HCT116 (cell line): ENCODE measurements around the gene NOX1. TPM values are rescaled to one million over a fixed set of nuclear protein-coding genes. Genes with fewer than 3 reads are reported as not detected.

ENCODE experiments used
- ATAC-seq: fragments of 200-7000 bp; cut with Tn5 transposase; 2 replicates; pipeline ENCODE4 v1.9.1; 2020; ENCODE audit warnings: mild to moderate bottlenecking, moderate library complexity
- BruUV-seq: library from RNA; stranded (reverse); fragments of 400-500 nt; replicated peaks from 2 replicates; lab custom pipeline; 2021; lab: Mats Ljungman, UMichigan
- CTCF ChIA-PET: fragments of 300-600 bp; sonication (Branson Sonifier 250); formaldehyde crosslinking; loops from one replicate; lab custom pipeline; 2021; ENCODE audit warnings: antibody characterized with exemption; lab: Charles Lee
- POLR2A ChIA-PET: fragments of 300-600, 350-600 bp; sonication (Branson Sonifier 250); formaldehyde crosslinking; loops from one replicate; lab custom pipeline; 2021; ENCODE audit warnings: antibody characterized with exemption; lab: Charles Lee
- RAD21 ChIA-PET, 2 experiments: fragments of 300-600 bp; sonication (Branson Sonifier 250); formaldehyde crosslinking; loops; one replicate each; lab custom pipeline; 2023; ENCODE audit warnings: low total read pairs in 2 of 2; ENCODE audit not compliant: uncharacterized antibody in 2 of 2, unreplicated experiment in 2 of 2, low non-redundant PET in 1 of 2; lab: Charles Lee
- DNase-seq: peaks from one replicate; pipeline ENCODE4 v3.0.0-alpha.2; 2010; ENCODE audit warnings: low read depth, low spot score
- H2AFZ ChIP-seq: fragments of 200-600 bp; shearing (Covaris generic), sonication (generic); 2 replicates; pipeline ENCODE4 v1.6.1; 2017; ENCODE audit warnings: low read depth, mixed run types, mixed read lengths, antibody characterized with exemption, low read length; ENCODE audit not compliant: poor library complexity, severe bottlenecking
- H3K27ac ChIP-seq: 2 replicates; pipeline ENCODE4 v1.5.1; 2012; ENCODE audit warnings: low read depth, low read length
- H3K27me3 ChIP-seq: fragments of 200-600 bp; sonication (generic); 2 replicates; pipeline ENCODE4 v1.6.1; 2016; ENCODE audit warnings: mixed run types, low read length, mixed read lengths; ENCODE audit not compliant: insufficient read depth
- H3K36me3 ChIP-seq, 2 experiments: fragments of 200-500 bp in 1 of 2; fragments of 200-600 bp in 1 of 2; sonication (Bioruptor generic) in 1 of 2; sonication (generic) in 1 of 2; 2 replicates each; pipeline versions ENCODE4 v1.5.1 to v1.6.1; 2014 to 2016; ENCODE audit warnings: low read length in 2 of 2, inconsistent platforms in 1 of 2, mixed read lengths in 1 of 2, mixed run types in 1 of 2; ENCODE audit not compliant: insufficient read depth in 2 of 2, control insufficient read depth in 1 of 2
- H3K4me1 ChIP-seq, 2 experiments: fragments of 200-600 bp in 1 of 2; sonication (generic) in 1 of 2; 2 replicates each; pipeline versions ENCODE4 v1.5.1 to v1.6.1; 2012 to 2017; ENCODE audit warnings: low read length in 2 of 2, inconsistent platforms in 1 of 2, mild to moderate bottlenecking in 1 of 2, mixed read lengths in 1 of 2, mixed run types in 1 of 2, moderate library complexity in 1 of 2; ENCODE audit not compliant: insufficient read depth in 2 of 2, control insufficient read depth in 1 of 2
- H3K4me2 ChIP-seq: fragments of 200-600 bp; sonication (generic); 2 replicates; pipeline ENCODE4 v1.6.1; 2017; ENCODE audit warnings: mixed run types, low read length, mixed read lengths
- H3K4me3 ChIP-seq, 2 experiments: fragments of 200-600 bp in 1 of 2; sonication (generic) in 1 of 2; replicated peaks in 1 of 2; 2 replicates each; pipeline ENCODE4 v1.5.1; 2011 to 2016; ENCODE audit warnings: low read length in 2 of 2, control low read depth in 1 of 2, low read depth in 1 of 2, mild to moderate bottlenecking in 1 of 2, mixed read lengths in 1 of 2, mixed run types in 1 of 2
- H3K79me2 ChIP-seq: fragments of 200-600 bp; sonication (generic); 2 replicates; pipeline ENCODE4 v1.6.1; 2017; ENCODE audit warnings: mild to moderate bottlenecking, mixed run types, low read length, moderate library complexity, mixed read lengths; ENCODE audit not compliant: insufficient read depth
- H3K9ac ChIP-seq: fragments of 200-600 bp; sonication (generic); 2 replicates; pipeline ENCODE4 v1.6.1; 2016; ENCODE audit warnings: low read length, mixed read lengths
- H3K9me2 ChIP-seq: fragments of 200-600 bp; sonication (generic), shearing (Covaris generic); 2 replicates; pipeline ENCODE4 v1.6.1; 2017; ENCODE audit warnings: mixed run types, mild to moderate bottlenecking, moderate library complexity; ENCODE audit not compliant: insufficient read depth
- H3K9me3 ChIP-seq, 2 experiments: fragments of 200-500 bp in 1 of 2; fragments of 200-600 bp in 1 of 2; sonication (Bioruptor generic) in 1 of 2; sonication (generic) in 1 of 2; 2 replicates each; pipeline ENCODE4 v1.6.1; 2014 to 2017; ENCODE audit warnings: low read length in 2 of 2, mixed read lengths in 2 of 2, inconsistent platforms in 1 of 2, low read depth in 1 of 2, mild to moderate bottlenecking in 1 of 2, mixed run types in 1 of 2, moderate library complexity in 1 of 2; ENCODE audit not compliant: control insufficient read depth in 1 of 2, insufficient read depth in 1 of 2
- H4K20me1 ChIP-seq: fragments of 200-600 bp; sonication (generic), shearing (Covaris generic); 2 replicates; pipeline ENCODE4 v1.6.1; 2017; ENCODE audit warnings: mixed run types, mild to moderate bottlenecking, moderate library complexity; ENCODE audit not compliant: insufficient read depth
- CBX3 ChIP-seq: IDR thresholded peaks from 2 replicates; pipeline ENCODE4 v1.6.1; 2012; ENCODE audit warnings: low read depth
- CEBPB ChIP-seq: IDR thresholded peaks from 2 replicates; pipeline ENCODE4 v1.6.1; 2012; ENCODE audit warnings: low read depth
- EGR1 ChIP-seq: IDR thresholded peaks from 2 replicates; pipeline ENCODE4 v1.6.1; 2012; ENCODE audit warnings: low read depth
- EZH2phosphoT487 ChIP-seq: fragments of 200-600 bp; IDR thresholded peaks from 2 replicates; pipeline ENCODE4 v1.6.1; 2018; ENCODE audit warnings: antibody characterized with exemption, borderline replicate concordance
- FOSL1 ChIP-seq: IDR thresholded peaks from 2 replicates; pipeline ENCODE4 v1.6.1; 2012; ENCODE audit warnings: low read depth
- MAX ChIP-seq: IDR thresholded peaks from 2 replicates; pipeline ENCODE4 v1.6.1; 2012
- POLR2A ChIP-seq: IDR thresholded peaks from 2 replicates; pipeline ENCODE4 v1.7.0; 2011; ENCODE audit warnings: borderline replicate concordance; ENCODE audit not compliant: insufficient read depth, insufficient read length; ENCODE audit errors: extremely low read depth
- POLR2AphosphoS5 ChIP-seq: IDR thresholded peaks from 2 replicates; pipeline ENCODE4 v1.6.1; 2011; ENCODE audit warnings: mild to moderate bottlenecking, low read depth, low read length, moderate library complexity
- RAD21 ChIP-seq: IDR thresholded peaks from 2 replicates; pipeline ENCODE4 v1.6.1; 2012; ENCODE audit warnings: low read depth, mild to moderate bottlenecking
- REST ChIP-seq: IDR thresholded peaks from 2 replicates; pipeline ENCODE4 v1.6.1; 2012; ENCODE audit warnings: low read depth
- SIN3A ChIP-seq: IDR thresholded peaks from 2 replicates; pipeline ENCODE4 v1.6.1; 2012; ENCODE audit warnings: low read depth
- SP1 ChIP-seq: IDR thresholded peaks from 2 replicates; pipeline ENCODE4 v1.6.1; 2012; ENCODE audit warnings: low read depth
- SRF ChIP-seq: IDR thresholded peaks from 2 replicates; pipeline ENCODE4 v1.6.1; 2012; ENCODE audit warnings: low read depth
- TCF7L2 ChIP-seq: IDR thresholded peaks from 2 replicates; pipeline ENCODE4 v1.7.0; 2011; ENCODE audit warnings: borderline replicate concordance, inconsistent platforms; ENCODE audit not compliant: insufficient read depth, insufficient read length; ENCODE audit errors: extremely low read depth
- YY1 ChIP-seq: IDR thresholded peaks from 2 replicates; pipeline ENCODE4 v1.6.1; 2011; ENCODE audit warnings: low read length, low read depth, moderate library complexity, mild to moderate bottlenecking; ENCODE audit not compliant: insufficient replicate concordance; ENCODE audit errors: extremely low read depth
- ZBTB33 ChIP-seq: IDR thresholded peaks from 2 replicates; pipeline ENCODE4 v1.6.1; 2011; ENCODE audit warnings: mild to moderate bottlenecking, low read length, moderate library complexity; ENCODE audit not compliant: insufficient replicate concordance; ENCODE audit errors: extremely low read depth
- ZFX ChIP-seq: fragments of 450-650 bp; IDR thresholded peaks from 2 replicates; pipeline ENCODE4 v1.6.1; 2017
- ZNF274 ChIP-seq: fragments of 200-500 bp; sonication (Bioruptor generic); IDR thresholded peaks from 2 replicates; pipeline ENCODE4 v1.6.1; 2014; ENCODE audit warnings: mild to moderate bottlenecking, low read depth, low read length, inconsistent platforms
- intact Hi-C: fragments of 100-400 bp; cut with micrococcal nuclease; formaldehyde crosslinking; loops from 2 replicates; pipeline ENCODE4 v1.10.0; 2022
- total RNA-seq: library from RNA; stranded (reverse); gene quantifications from one replicate; pipeline ENCODE4 v1.2.1, GENCODE V29; 2021; ENCODE audit not compliant: unreplicated experiment

Gene NOX1
- total RNA-seq, 1 experiment from 2014 or later, result not detected

- Histone ChIP-seq H3K9me2 (no peaks in the 10 kb centered on the region), H3K4me3 (no peak overlapping the region), H3K4me2 (no peak overlapping the region), H3K9me3 (no peaks in the 10 kb centered on the region), H3K36me3 (no peaks in the 10 kb centered on the region), H3K27ac (no peak overlapping the region), H2AFZ (no peak overlapping the region), H3K9ac (no peak overlapping the region), H3K27me3 (no peaks in the 10 kb centered on the region), H3K79me2 (peaks cover 19% of the 10 kb centered on the region), H3K4me1 (peaks cover 0 to 16% of the 10 kb centered on the region in 2 experiments; a peak in 3 of 4 replicates), H4K20me1 (no peaks in the 10 kb centered on the region)
- RAD21 ChIA-PET, result no interaction called here
- intact Hi-C loops, result no loop called here
- DNase-seq (no peak), ATAC-seq (no peak)
- POLR2A ChIA-PET, result no interaction called here
- no TSS peak for BruUV-seq
- CTCF ChIA-PET, result no interaction called here
- no peak for TF ChIP-seq ZFX
- no peak for TF ChIP-seq CBX3
- TF ChIP-seq SP1, result no peak
- TF ChIP-seq POLR2A, result no peak
- TF ChIP-seq POLR2AphosphoS5, result no peak
- no peak for TF ChIP-seq EZH2phosphoT487
- no peak for TF ChIP-seq EGR1
- no peak for TF ChIP-seq FOSL1
- no peak for TF ChIP-seq TCF7L2
- no peak for TF ChIP-seq REST
- no peak for TF ChIP-seq SRF
- no peak for TF ChIP-seq YY1
- no peak for TF ChIP-seq RAD21
- no peak for TF ChIP-seq ZBTB33
- no peak for TF ChIP-seq CEBPB
- TF ChIP-seq SIN3A, result no peak
- TF ChIP-seq MAX, result no peak
- no peak for TF ChIP-seq ZNF274
Measured at GRCh38 chrX:100817340-100817739, 56.8 kb downstream of the NOX1 start.
